Choroid plexus epithelial cell (primary cell): ENCODE data around the gene PIK3R5.
A peak's percentile ranks its signal among the peaks of the same experiment; 100 is the strongest.

Experiments used
- DNase-seq: peaks from one replicate; pipeline ENCODE4 v3.0.0-alpha.2; 2010; ENCODE audit warnings: low read depth
- H3K4me3 ChIP-seq: 2 replicates; pipeline ENCODE4 v1.5.1; 2011; ENCODE audit warnings: low read depth, mild to moderate bottlenecking, control low read depth, low read length, moderate library complexity
- TF ChIP-seq, protein P1 (sequence below): conservative IDR thresholded peaks from 2 replicates; pipeline ENCODE4 v1.5.1; 2011; ENCODE audit warnings: low read depth, mild to moderate bottlenecking, control low read depth, inconsistent platforms, low read length, moderate library complexity

PIK3R5 gene

DNA sequence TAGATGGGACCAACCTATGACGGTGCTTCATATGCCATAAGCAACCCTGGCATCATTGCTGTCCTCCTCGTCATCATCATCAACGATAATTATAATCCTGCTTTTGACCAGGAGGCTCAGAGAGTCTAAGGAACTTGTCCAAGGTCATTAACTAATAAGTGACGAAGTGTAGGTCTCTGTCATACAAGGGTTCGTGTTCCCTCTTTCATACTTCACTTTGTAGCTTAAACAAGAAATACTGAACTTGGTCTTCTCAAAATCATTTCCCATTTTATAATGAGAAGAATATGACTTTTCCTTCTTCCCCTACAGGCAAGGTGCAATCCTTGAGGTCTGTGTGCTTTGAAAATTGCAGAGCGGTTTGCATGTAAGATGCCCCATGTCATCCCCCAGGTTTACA lies 66.9 kb downstream of the PIK3R5 start:
- TF ChIP-seq, protein P1, sequence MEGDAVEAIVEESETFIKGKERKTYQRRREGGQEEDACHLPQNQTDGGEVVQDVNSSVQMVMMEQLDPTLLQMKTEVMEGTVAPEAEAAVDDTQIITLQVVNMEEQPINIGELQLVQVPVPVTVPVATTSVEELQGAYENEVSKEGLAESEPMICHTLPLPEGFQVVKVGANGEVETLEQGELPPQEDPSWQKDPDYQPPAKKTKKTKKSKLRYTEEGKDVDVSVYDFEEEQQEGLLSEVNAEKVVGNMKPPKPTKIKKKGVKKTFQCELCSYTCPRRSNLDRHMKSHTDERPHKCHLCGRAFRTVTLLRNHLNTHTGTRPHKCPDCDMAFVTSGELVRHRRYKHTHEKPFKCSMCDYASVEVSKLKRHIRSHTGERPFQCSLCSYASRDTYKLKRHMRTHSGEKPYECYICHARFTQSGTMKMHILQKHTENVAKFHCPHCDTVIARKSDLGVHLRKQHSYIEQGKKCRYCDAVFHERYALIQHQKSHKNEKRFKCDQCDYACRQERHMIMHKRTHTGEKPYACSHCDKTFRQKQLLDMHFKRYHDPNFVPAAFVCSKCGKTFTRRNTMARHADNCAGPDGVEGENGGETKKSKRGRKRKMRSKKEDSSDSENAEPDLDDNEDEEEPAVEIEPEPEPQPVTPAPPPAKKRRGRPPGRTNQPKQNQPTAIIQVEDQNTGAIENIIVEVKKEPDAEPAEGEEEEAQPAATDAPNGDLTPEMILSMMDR: no peak
- DNase-seq: no peak
- no peak overlapping the region for H3K4me3 ChIP-seq

DNA sequence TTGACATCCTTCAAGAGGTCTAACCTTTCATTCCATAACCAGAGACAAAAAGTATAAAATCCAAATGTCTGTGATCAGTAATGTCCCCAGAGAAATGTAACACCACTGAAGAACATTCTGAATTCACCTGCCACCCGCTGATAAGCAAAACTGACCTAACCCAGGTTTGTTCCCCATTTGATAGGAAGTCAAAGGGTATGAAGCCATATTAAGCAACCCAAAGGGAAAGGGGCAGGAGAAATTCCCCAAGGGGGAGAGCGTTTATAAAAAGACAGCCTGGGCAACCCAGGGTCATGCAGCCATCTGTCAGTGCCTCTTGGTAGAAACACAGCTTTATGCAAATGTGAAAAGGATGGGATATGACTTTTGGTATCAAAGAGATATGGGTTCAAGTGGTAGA lies 67.4 kb downstream of the PIK3R5 start:
- no peak overlapping the region for H3K4me3 ChIP-seq
- no peak for DNase-seq
- TF ChIP-seq, protein P1: no peak

DNA sequence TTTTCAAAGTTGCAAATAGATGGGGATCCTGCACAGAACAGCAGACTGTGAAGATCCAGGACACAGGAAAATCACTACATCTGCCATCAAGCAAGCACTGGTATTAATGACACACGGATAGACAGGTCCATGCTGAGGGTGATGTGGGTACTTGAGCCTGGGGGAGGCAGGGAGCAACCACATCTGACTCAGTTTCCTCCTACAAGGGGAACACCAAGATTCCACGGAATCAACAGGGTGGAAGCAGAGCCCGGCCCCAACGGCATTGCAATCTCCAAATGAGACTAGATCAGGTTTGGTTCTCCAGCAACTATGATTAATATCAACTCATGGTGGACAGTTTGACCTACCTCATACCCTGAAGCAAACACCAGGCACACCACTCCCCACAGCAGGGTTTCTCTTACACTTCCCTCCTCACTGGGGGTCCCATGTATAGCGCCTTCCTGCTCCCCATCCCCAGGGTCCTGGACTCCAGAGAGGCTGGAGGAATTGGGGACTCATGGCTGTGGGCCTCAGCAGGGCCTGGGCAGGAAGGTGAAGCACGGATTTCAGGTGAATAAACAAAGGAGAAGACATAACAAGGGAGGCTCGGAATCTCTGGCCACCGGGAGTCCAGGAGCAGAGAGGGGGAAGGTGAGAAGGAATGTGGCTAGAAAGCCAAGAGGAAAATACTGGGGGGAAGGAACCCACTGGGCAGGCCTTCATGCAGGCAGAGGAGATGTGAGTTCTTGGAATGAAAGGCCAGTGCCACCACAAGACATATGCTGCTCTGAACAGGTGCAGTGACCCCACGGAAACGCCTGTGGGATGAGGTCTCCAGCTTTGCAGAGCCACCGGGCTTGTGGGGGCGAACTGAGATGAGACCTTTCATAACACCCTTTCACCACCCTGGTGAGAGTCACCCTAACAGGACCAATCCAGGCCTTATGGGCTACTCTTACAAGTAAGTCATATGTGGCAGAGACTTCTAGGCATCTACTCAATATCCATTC lies 68.6 kb downstream of the PIK3R5 start:
- TF ChIP-seq, protein P1: no peak
- DNase-seq: no peak
- H3K4me3 ChIP-seq: no peak overlapping the region

DNA sequence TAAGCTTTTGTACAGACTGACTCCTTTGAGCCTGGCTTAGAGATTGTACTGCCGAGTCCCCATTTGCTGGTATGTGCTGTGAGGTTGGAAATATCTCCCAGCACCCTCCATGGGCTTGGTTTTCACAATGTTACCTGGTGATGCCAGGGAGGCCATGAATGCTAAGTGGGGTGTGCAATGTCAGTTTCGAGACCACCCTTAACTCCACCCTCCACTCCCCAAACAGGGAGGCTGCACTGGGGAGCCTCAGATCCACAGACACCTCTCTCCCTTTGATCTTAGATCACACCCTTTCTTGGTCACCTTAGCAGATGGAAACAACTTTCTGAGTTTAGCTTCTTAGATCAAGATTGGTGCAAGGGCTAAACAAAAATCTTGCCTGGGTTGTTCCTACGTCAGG lies 69.4 kb downstream of the PIK3R5 start:
- TF ChIP-seq, protein P1: no peak
- no peak overlapping the region for H3K4me3 ChIP-seq

DNA sequence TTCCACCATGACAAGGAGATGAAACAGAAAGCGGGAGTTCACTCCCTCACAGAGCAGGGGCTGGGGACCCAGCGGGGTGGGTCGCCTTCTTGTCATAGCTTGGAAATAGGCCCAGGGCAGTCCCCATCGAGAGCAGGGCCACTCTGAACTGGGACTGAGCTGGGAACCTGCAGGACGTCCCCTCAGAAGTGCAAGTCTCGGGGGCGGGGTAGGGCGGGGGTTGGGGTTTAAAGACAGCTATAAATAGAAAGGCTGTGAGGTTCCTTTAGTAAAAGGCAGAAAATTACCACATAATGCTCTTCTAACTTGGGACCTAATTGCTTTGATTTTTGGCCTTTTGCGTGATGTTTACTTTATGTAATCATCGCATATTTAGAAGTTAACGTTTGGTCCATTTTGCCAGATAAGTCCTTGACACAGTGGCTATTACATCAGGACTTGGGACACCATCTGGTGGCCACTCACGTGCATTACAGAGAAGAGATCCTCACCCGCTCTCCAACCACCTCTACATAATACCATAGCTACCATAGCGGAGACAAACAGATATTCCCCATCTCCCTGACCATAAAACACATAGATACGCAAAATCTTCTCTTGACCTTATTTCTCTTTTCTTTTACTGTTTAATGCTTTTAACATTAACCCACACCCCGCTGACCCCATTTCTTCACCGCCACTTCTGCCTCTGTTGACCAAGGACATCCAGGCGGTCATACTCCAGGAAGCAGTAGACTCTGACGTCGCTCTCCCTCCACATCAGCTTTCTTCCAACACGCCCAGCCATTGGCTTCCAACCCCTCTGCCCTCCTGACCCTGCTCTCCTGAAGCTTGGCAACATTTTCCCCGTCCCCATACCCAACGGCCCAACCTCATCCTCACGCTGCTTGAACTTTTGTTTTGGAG lies 70.6 kb downstream of the PIK3R5 start:
- DNase-seq: peak; percentile 85
- TF ChIP-seq, protein P1: peak; percentile 83
- peak overlapping the region; percentile 19 for H3K4me3 ChIP-seq

More for the DNA sequence above, 69.4 kb downstream of the PIK3R5 start:
- DNase-seq: no peak

DNA sequence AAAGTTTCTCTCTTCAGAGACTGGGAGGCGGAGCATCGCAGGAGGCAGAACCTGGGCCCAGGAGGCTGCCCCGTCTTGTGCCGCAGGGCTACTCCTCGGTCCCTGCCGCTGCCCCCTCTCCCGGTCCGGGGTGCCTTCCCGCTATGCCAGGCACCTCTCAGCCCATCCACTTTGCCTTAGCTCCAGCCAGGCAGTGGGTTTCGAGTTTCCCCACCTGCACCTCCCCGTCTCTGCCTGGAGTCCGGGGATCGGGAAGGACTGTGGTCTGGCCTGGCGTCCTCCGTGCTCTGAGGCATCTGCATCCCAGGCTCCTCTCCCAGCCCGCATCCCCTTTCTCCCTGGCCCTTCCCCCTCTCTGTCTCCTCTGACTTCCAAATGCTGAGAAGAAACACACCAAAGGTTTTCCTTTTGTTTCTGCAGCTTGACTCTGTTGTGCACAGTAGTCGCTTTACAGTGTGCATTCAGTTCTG lies 71.3 kb downstream of the PIK3R5 start:
- no peak for DNase-seq
- TF ChIP-seq, protein P1: no peak
- H3K4me3 ChIP-seq: no peak overlapping the region
